GM21447 (cell line): ENCODE data around the gene RAPH1.
A peak's percentile ranks its signal among the peaks of the same experiment; 100 is the strongest.
"Not testable (repeated sequence)": the region's sequence is repeated elsewhere in the genome, so short reads cannot be mapped to it uniquely, and the experiment has no call there.

Experiments
- ATAC-seq: cut with Tn5 transposase; IDR thresholded peaks from one replicate; pipeline ENCODE4 v1.9.1; 2021; ENCODE audit not compliant: unreplicated experiment

Gene RAPH1

DNA sequence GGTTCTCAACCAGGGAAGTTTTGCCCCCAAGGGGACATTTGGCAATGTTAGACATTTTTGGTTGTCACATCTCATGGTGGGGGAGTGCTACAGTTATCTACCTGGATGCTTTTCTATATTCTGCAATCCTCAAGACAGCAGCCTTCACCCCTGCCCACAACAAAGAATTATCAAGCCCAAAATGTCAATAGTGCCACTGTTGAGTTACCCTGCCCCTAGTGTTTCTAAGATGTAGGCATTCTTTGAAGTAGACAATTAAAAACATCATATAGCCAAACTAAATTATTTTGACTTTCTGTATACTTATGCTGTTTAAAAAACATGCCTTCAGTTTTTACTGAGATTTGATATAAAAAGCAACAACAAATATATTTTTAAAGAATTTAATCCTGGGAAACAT, 158.9 kb downstream of the RAPH1 start:
- ATAC-seq: no peak

DNA sequence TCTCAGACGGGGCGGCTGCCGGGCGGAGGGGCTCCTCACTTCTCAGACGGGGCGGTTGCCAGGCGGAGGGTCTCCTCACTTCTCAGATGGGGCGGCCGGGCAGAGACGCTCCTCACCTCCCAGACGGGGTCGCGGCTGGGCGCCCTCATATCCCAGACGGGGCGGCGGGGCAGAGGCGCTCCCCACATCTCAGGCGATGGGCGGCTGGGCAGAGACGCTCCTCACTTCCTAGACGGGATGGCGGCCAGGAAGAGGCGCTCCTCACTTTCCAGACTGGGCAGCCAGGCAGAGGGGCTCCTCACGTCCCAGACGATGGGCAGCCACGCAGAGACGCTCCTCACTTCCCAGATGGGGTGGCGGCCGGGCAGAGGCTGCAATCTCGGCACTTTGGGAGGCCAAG, 162.4 kb downstream of the RAPH1 start:
- not testable (repeated sequence) for ATAC-seq

DNA sequence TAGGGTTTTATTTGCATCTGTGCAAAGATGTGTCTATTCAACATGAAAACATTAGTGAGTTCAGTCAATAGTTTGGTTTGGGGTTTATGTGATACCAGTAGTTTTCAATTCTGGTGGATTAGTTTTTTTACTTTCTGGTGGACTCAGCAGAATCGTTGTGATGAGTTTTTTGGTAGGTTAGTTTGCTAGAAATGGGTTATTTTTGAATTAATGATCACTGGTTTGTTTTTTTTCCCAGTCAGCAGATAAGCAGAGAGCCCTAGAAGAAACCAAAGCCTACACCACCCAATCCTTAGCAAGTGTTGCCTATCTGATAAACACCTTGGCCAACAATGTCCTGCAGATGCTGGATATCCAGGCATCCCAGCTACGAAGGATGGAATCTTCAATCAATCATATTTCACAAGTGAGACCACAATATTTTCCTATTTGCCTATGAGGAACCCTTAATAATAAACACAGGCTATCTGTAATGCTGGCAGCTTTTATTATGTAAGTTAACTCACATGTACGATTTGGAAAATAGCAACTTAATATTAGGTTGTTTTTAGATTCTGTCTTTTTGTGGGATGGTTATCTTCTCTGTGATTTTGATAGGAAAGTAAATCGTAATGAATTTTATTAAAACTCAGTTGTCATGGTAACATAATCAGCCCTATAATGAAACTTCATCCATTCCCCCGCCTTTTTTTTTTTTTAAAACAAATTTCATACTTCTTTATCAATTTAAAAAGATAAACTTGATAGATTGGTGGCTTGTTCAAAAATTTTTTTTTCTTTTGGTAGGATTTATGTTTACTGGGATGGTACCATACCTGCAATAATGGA, 168.2 kb downstream of the RAPH1 start:
- no peak for ATAC-seq

DNA sequence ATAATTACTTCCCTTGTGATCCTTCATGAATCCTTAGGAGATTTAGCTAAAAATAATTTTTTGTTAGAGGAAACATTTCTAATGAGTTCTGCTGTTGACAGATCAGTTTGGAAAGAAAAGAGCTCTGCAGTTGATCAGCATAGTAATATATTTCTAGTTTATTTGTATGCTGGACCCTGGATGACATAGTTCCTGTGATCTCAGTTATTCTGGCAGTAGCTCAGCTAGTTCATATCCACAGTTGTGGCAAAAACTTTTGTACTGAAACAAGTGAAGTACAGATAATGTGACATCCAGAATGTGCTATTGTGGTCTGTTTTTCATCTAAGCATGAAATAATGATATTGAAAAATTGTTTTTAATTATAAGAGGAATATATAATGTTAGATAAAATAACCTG, 173.2 kb downstream of the RAPH1 start:
- ATAC-seq: no peak

GRCh38 chr2:203361495-203361894, 173.6 kb downstream of the RAPH1 start:
- ATAC-seq: no peak

- ATAC-seq: peak; percentile 67
These were observed 174.2 kb downstream of the RAPH1 start for GRCh38 chr2:203360833-203361430.

DNA sequence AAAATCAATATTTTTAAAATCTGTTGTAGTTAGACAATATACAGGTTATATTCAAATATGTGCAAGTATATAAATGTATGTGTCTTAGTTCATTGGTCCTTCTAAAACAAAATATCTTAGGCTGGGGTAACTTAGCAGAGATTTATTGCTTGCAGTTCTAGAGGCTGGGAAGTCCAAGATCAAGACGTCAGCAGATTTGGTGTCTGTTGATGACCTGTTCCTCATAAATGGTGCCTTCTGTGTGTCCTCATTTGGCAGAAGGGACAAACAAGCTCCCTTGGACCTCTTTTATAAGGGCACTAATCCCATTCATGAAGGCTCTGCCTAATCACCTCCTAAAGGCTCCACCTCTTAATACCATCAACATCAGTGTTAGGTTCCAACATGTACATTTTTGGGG, 175.7 kb downstream of the RAPH1 start:
- ATAC-seq: no peak

- no peak for ATAC-seq
These were observed 180.1 kb downstream of the RAPH1 start for GRCh38 chr2:203354966-203355365.

DNA sequence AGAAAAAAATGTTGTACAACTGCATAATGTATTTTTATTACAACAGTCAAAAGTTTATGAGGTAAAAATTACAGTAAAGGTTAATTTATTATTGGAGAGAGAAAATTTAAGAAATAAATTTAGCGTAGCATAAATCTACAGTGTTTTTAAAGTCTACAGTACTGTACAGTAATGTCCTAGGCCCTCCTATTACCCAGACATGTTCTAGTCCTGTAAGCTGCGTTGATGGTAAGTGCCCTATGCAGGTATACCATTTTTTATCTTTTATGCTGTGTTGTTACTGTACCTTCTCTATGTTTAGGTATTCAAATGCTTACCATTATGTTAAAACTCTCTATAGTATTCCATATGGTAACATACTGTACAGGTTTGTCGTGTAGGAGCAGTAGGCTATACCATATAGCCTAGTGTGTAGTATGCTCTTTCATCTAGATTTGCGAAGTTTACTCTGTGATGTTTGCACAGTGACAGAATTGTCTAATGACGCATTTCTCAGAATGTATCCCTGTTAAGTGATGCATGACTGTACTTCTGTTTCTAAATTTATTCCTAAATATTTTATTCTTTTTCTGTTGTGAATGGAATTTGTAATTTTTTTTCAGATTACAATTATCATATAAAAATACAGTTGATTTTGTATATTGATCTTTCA, 182.4 kb downstream of the RAPH1 start:
- ATAC-seq: no peak

DNA sequence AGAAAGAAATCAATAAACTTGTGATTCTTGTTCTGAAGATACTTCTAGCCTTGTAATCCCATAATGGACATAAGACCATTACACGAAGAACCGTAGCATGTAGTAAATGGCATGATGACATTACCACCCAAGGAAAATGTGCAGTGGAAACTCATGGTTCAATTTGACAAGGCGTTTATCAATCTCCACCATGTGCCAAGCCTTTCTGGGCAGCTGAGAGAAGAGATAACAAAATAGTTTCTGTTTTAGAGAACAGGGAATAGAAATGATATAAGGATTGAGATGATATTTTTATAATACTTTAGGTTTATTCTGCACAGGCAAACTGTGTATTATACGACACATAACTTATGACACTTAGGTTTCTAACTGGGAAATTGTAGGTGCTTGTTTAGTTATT, 187.7 kb downstream of the RAPH1 start:
- no peak for ATAC-seq

GRCh38 chr2:203346612-203347011, 188.5 kb downstream of the RAPH1 start:
- no peak for ATAC-seq

DNA sequence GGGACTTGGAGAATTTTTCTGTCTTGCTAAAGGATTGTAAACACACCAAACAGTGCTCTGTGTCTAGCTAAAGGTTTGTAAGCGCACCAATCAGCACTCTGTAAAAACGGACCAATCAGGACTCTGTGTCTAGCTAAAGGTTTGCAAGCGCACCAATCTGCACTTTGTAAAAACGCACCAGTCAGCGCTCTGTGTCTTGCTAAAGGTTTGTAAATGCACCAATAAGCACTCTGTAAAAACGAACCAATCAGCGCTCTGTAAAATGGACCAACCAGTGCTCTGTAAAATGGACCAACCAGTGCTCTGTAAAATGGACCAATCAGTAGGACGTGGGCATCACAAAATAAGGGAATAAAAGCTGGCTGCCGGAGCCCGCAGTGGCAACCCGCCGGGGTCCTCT, 190.4 kb downstream of the RAPH1 start:
- no peak for ATAC-seq
